Measurements from ENCODE around the gene ATP2A1. TPM values are rescaled to one million over a fixed set of nuclear protein-coding genes. Genes with fewer than 3 reads are reported as not detected.
A peak's percentile ranks its signal among the peaks of the same experiment; 100 is the strongest.

Gene ATP2A1
- total and polyA plus RNA-seq, 2 experiments from 2014 or later, result 0.73 to 4.0 TPM

GRCh38 chr16:28839899-28840298 lies 38.4 kb upstream of the ATP2A1 start:
- H3K4me1 Mint-ChIP-seq, result peaks cover 1% of the 10 kb centered on the region; the same call in 2 of the 3 replicates
- peaks cover 3% of the 10 kb centered on the region; the same call in 2 of the 3 replicates for H3K9me3 Mint-ChIP-seq
- Histone ChIP-seq H3K27ac (ENCODE audit: low read depth) (peak overlapping the region; percentile 80; the same call in 1 of the 2 replicates), H3K36me3 (ENCODE audit: insufficient read depth) (peaks cover 27% of the 10 kb centered on the region), H3K4me3 (no peak overlapping the region), H3K4me1 (ENCODE audit: insufficient read depth) (peaks cover under 1% of the 10 kb centered on the region; the same call in 1 of the 2 replicates), H4K20me1 (replicated peaks; ENCODE audit: insufficient read depth) (peaks cover 9% of the 10 kb centered on the region), H3K9me2 (ENCODE audit: insufficient read depth) (no peaks in the 10 kb centered on the region), H2AFZ (no peak overlapping the region), H3K27me3 (ENCODE audit: insufficient read depth) (no peaks in the 10 kb centered on the region), H3F3A (replicated peaks; ENCODE audit: low read depth) (peaks cover 32% of the 10 kb centered on the region), H3K79me2 (replicated peaks; ENCODE audit: insufficient read depth) (peaks cover 4% of the 10 kb centered on the region), H3K4me2 (no peak overlapping the region)
- ATAC-seq (no peak), DNase-seq (ENCODE audit: low spot score) (no peak)
- H3K27ac Mint-ChIP-seq, result no peak overlapping the region
- H3K27me3 Mint-ChIP-seq (ENCODE audit: insufficient read depth, low read depth, poor library complexity), result peaks cover 16% of the 10 kb centered on the region
- no peak for TF ChIP-seq STAT1 (IDR thresholded peaks at IDR 0.05; ENCODE audit: unreplicated experiment)
- TF ChIP-seq CTCF (conservative IDR thresholded peaks at IDR 0.05; ENCODE audit: low read depth in 2 of 2), result no peak
- TF ChIP-seq REST (IDR thresholded peaks at IDR 0.05; ENCODE audit: unreplicated experiment), result no peak
- no peak for TF ChIP-seq ETS1 (IDR thresholded peaks at IDR 0.05)
- no peak for TF ChIP-seq CREB1 (CRISPR knock-in tag; IDR thresholded peaks at IDR 0.05; ENCODE audit: low read depth)
- TF ChIP-seq ZNF114 (CRISPR knock-in tag; IDR thresholded peaks at IDR 0.05), result no peak
- no peak for TF ChIP-seq NANOG (IDR thresholded peaks at IDR 0.05; ENCODE audit: borderline replicate concordance)
- TF ChIP-seq EZH2 (IDR thresholded peaks at IDR 0.05; ENCODE audit: low read depth, unreplicated experiment), result no peak
- TF ChIP-seq ZNF331 (CRISPR knock-in tag; IDR thresholded peaks at IDR 0.05; ENCODE audit: low read depth), result no peak
- no peak for TF ChIP-seq EZH2phosphoT487 (IDR thresholded peaks at IDR 0.05; ENCODE audit: unreplicated experiment)
- TF ChIP-seq POLR2AphosphoS5 (IDR thresholded peaks at IDR 0.05; ENCODE audit: low read depth), result no peak
- no peak for TF ChIP-seq ZNF462 (CRISPR knock-in tag; IDR thresholded peaks at IDR 0.05)
- no peak for TF ChIP-seq JUNB (IDR thresholded peaks at IDR 0.05; ENCODE audit: unreplicated experiment)
- peaks cover 85% of the 10 kb centered on the region for H3K36me3 Mint-ChIP-seq (ENCODE audit: low read depth)
- H3K4me3 Mint-ChIP-seq, result no peak overlapping the region

Data from GM23338 (cell line).